Activated CD4-positive, alpha-beta T cell treated with anti-CD3 and anti-CD28 coated beads for 48 hours (primary cell): ENCODE data around the gene MEA1.
"Not testable (repeated sequence)": the region's sequence is repeated elsewhere in the genome, so short reads cannot be mapped to it uniquely, and the experiment has no call there.

Source experiments
- DNase-seq: peaks from one replicate; pipeline ENCODE4 v3.0.0-alpha.2; 2020

The MEA1 gene

GRCh38 chr6:43013843-43014433 lies at the start of gene MEA1, which contains the start of gene KLHDC3:
MEA1 (minus strand) TSS chr6:43013946; CDS start chr6:43013813, 133 bp downstream.
KLHDC3 (plus strand) TSS chr6:43014249; CDS start chr6:43017193, 2,944 bp downstream.
- peak; percentile 99 for DNase-seq

GRCh38 chr6:43062818-43063217 lies 49.1 kb upstream of the MEA1 start:
- no peak for DNase-seq

GRCh38 chr6:43061861-43062260 lies 48.1 kb upstream of the MEA1 start:
- no peak for DNase-seq

- DNase-seq, result no peak
These were observed 47.2 kb upstream of the MEA1 start for GRCh38 chr6:43060755-43061633.

GRCh38 chr6:43060034-43060754 lies 46.4 kb upstream of the MEA1 start:
- DNase-seq, result no peak

- DNase-seq, result peak; percentile 98
These were observed 45.7 kb upstream of the MEA1 start, which contains the start of the genes KLC4 and MRPL2 for GRCh38 chr6:43059168-43060033. KLC4 (plus strand) TSS chr6:43059631; CDS start chr6:43061336, 1,705 bp downstream. MRPL2 (minus strand) TSS chr6:43059434; CDS start chr6:43059381, 53 bp downstream.

- no peak for DNase-seq
These were observed 44.8 kb upstream of the MEA1 start for GRCh38 chr6:43058531-43058930.

- no peak for DNase-seq
These were observed 42.2 kb upstream of the MEA1 start for GRCh38 chr6:43055966-43056365.

- DNase-seq, result no peak
These were observed 40.6 kb upstream of the MEA1 start for GRCh38 chr6:43054206-43054943.

GRCh38 chr6:43053545-43054205 lies 39.9 kb upstream of the MEA1 start, which contains the start of gene CUL7:
CUL7 (minus strand) TSS chr6:43053851; CDS start chr6:43052788, 1,063 bp downstream.
- peak; percentile 94 for DNase-seq

GRCh38 chr6:43052842-43053544 lies 39.2 kb upstream of the MEA1 start:
- peak; percentile 39 for DNase-seq

GRCh38 chr6:43052225-43052841 lies 38.6 kb upstream of the MEA1 start:
- DNase-seq, result no peak

GRCh38 chr6:43050981-43051380 lies 37.2 kb upstream of the MEA1 start:
- DNase-seq, result no peak

GRCh38 chr6:43047998-43048397 lies 34.3 kb upstream of the MEA1 start:
- DNase-seq, result no peak

GRCh38 chr6:43045371-43045930 lies 31.7 kb upstream of the MEA1 start:
- no peak for DNase-seq

- no peak for DNase-seq
These were observed 29.6 kb upstream of the MEA1 start for GRCh38 chr6:43043310-43043709.

- not testable (repeated sequence) for DNase-seq
These were observed 27.7 kb upstream of the MEA1 start for GRCh38 chr6:43041475-43041874.

GRCh38 chr6:43040542-43041257 lies 27.0 kb upstream of the MEA1 start:
- DNase-seq, result no peak

GRCh38 chr6:43038727-43039126 lies 25.0 kb upstream of the MEA1 start:
- DNase-seq, result no peak
